ENCODE measurements around the gene SGPL1. TPM values are rescaled to one million over a fixed set of nuclear protein-coding genes. Genes with fewer than 3 reads are reported as not detected.

The SGPL1 gene
- total and polyA plus RNA-seq, 2 of the 8 experiments (the other 6 are each of a cell fraction or from before 2014, with no cell fraction given): 20.5 to 51.6 TPM

GRCh38 chr10:70902661-70903261 is 87.0 kb downstream of the SGPL1 start:
- no peaks in the 10 kb centered on the region for H3K79me1 ChIP-seq (ENCODE audit: low read depth, low read length)
- no peak overlapping the region for H3K56ac ChIP-seq (replicated peaks; ENCODE audit: insufficient read length, low read depth, low read length)
- 96% methylated on average over 5 of the region's 5 CpGs; no CpG with 5 or more reads in 1 of the 2 experiments for WGBS, 2 experiments (ENCODE audit: extremely low coverage in 1 of 2, insufficient coverage in 1 of 2, insufficient read length in 1 of 2, insufficient replicate concordance in 2 of 2, low coverage in 1 of 2, low lambda C conversion rate in 2 of 2, missing lambda C conversion rate in 1 of 2)
- no peak overlapping the region for H4K8ac ChIP-seq (ENCODE audit: extremely low read depth, insufficient read depth, low read length)
- no peak overlapping the region for H3K27ac ChIP-seq (ENCODE audit: low read depth, low read length)
- H3K23me2 ChIP-seq (ENCODE audit: low read depth, low read length): 0 out of 2 replicates have a peak, but pooled peaks cover 2% of the 10 kb centered on the region
- no peak overlapping the region for H4K91ac ChIP-seq (replicated peaks; ENCODE audit: insufficient read length, low read length)
- H3K14ac ChIP-seq (ENCODE audit: insufficient read length): no peak overlapping the region
- no peak overlapping the region for H2BK120ac ChIP-seq (replicated peaks; ENCODE audit: low read depth, low read length)
- no peaks in the 10 kb centered on the region for H3K9me3 ChIP-seq (ENCODE audit: insufficient read depth in 2 of 2, low read depth in 1 of 2, low read length in 1 of 2)
- no peak for FAIRE-seq
- no peaks in the 10 kb centered on the region for H4K20me1 ChIP-seq (replicated peaks in 1 of 2; ENCODE audit: control insufficient read depth in 1 of 2, insufficient read depth in 2 of 2, low read length in 2 of 2)
- no peak overlapping the region; the same call in 1 of the 2 replicates for H2AFZ ChIP-seq (ENCODE audit: low read length)
- TF ChIP-seq CTCF (IDR thresholded peaks at IDR 0.05; ENCODE audit: control extremely low read depth in 1 of 3, insufficient read depth in 1 of 3, low read depth in 1 of 3, low read length in 3 of 3) (peak in 1 of 3 experiments; percentile 3; a peak in 1 of 4 replicates), SIRT6 (IDR thresholded peaks at IDR 0.05; ENCODE audit: low read length) (no peak), SUZ12 (IDR thresholded peaks at IDR 0.05; ENCODE audit: low read length) (no peak), CREB1 (IDR thresholded peaks at IDR 0.05) (no peak)
- H2AK5ac ChIP-seq (ENCODE audit: low read depth, low read length): no peak overlapping the region
- H3K79me2 ChIP-seq (ENCODE audit: control insufficient read depth in 1 of 2, insufficient read depth in 2 of 2, low read length in 2 of 2): no peaks in the 10 kb centered on the region
- no peaks in the 10 kb centered on the region for H3K36me3 ChIP-seq (ENCODE audit: control insufficient read depth in 2 of 4, insufficient read depth in 4 of 4, low read length in 3 of 4)
- H2BK15ac ChIP-seq (ENCODE audit: low read length): no peak overlapping the region
- no peak for DNase-seq (ENCODE audit: low read depth in 1 of 2, low spot score in 2 of 2)
- H3K9ac ChIP-seq (replicated peaks in 1 of 4; ENCODE audit: extremely low read depth in 1 of 4, low read depth in 3 of 4, low read length in 3 of 4): no peak overlapping the region
- no peak overlapping the region for H2BK20ac ChIP-seq (ENCODE audit: low read length)
- no peak overlapping the region for H3K23ac ChIP-seq (ENCODE audit: insufficient read length)
- H3K4me3 ChIP-seq (ENCODE audit: extremely low read depth in 1 of 4, insufficient read depth in 2 of 4, low read depth in 3 of 4, low read length in 4 of 4): no peak overlapping the region
- H2BK12ac ChIP-seq (ENCODE audit: low read depth, low read length): 0 out of 2 replicates have a peak overlapping the region, but pooled peaks have one; percentile 1
- POLR2A ChIA-PET (ENCODE audit: partially characterized antibody): interaction anchor here (0.6 to 1.3 kb wide), 4 partner anchors 9 to 284 kb away, joined by 3 to 4 read pairs (median 3); no protein-coding TSS in a partner anchor
- no peak overlapping the region for H2BK5ac ChIP-seq (ENCODE audit: low read depth, low read length)
- H3K4ac ChIP-seq (replicated peaks; ENCODE audit: insufficient read length, low read depth, low read length): no peak overlapping the region
- no peak overlapping the region for H4K5ac ChIP-seq (ENCODE audit: insufficient read length, low read depth, low read length)
- no peak overlapping the region for H3K4me2 ChIP-seq (ENCODE audit: insufficient read depth in 1 of 2, low read depth in 2 of 2, low read length in 2 of 2)
- H3K4me1 ChIP-seq (replicated peaks in 1 of 4; ENCODE audit: control insufficient read depth in 3 of 4, insufficient read depth in 4 of 4, low read length in 3 of 4): no peaks in the 10 kb centered on the region; a peak in 1 of 7 replicates
- no peak overlapping the region for H3K18ac ChIP-seq (ENCODE audit: extremely low read depth, low read length)
- CTCF ChIA-PET (ENCODE audit: partially characterized antibody): interaction anchor here (0.6 to 13.3 kb wide), 87 partner anchors 9 to 1885 kb away, joined by 3 to 237 read pairs (median 5); partner anchors contain the start of genes PCBD1 and UNC5B
- H3K27me3 ChIP-seq (replicated peaks in 1 of 4; ENCODE audit: control insufficient read depth in 3 of 4, extremely low read depth in 1 of 4, insufficient read depth in 3 of 4, low read length in 3 of 4): no peaks in the 10 kb centered on the region
